Fibroblast of skin of right biceps (primary cell): ENCODE results near the gene MSRB3.
"Not testable (repeated sequence)": the region's sequence is repeated elsewhere in the genome, so short reads cannot be mapped to it uniquely, and the experiment has no call there.

ENCODE experiments used
- DNase-seq: peaks from one replicate; pipeline ENCODE4 v3.0.0-alpha.2; 2013

MSRB3 gene

GRCh38 chr12:65407388-65408149, 129.1 kb downstream of the MSRB3 start:
- no peak for DNase-seq

DNA sequence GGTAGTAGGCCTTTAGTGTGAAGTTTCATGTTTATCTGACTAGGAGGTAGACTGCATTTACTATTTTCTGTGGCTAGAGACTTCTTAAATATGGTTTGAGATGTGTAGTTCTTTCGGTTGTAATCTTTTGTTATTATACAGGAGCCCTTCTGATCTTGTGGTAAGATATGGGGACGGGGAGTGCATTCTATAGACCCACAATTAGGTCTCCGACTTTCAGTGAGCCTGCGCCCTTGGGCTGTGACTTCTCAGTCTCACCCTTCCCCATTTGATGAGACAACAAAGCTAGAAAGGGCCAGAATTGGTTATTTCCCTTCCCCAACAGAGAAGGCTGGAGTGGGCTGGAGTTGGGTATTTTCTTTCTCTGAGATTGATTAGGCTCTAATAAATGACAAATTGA, 130.0 kb downstream of the MSRB3 start:
- no peak for DNase-seq

DNA sequence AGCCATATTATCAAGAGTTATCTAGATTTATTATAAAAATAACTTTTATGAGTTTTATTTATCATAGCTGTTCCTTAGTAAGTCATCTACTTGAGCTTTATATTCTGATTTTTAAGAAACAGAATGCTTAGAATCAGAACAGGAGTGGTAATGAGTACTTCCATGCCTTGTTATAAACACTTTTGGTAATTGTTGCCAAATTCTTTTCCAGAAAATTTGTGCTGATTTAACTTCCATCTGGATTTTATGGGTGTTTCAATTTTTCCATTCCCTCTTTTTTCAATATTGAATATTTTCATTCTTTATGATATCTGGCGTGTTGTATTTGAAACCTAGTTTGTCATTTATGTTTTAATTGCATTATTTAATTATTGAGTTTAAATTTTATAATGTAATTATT, 131.2 kb downstream of the MSRB3 start:
- no peak for DNase-seq

DNA sequence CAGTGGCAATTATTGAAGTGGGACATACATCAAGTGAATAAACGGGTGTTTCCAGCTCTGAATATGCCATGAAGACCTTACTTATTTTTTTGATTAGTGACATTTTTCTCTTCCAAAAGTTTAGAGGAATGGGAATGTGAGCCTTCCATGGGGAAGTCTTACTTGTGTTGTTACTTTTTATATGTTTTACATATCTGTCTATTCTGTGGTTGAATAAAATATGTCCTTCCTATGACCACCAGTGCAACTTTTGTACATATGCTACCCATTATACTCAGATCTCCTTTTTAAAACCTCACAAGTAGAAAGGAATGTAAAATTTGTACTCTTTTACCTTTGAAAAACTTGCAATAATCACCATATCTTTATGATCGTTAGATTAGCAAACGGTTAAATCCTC, 132.7 kb downstream of the MSRB3 start:
- DNase-seq, result peak; percentile 28

DNA sequence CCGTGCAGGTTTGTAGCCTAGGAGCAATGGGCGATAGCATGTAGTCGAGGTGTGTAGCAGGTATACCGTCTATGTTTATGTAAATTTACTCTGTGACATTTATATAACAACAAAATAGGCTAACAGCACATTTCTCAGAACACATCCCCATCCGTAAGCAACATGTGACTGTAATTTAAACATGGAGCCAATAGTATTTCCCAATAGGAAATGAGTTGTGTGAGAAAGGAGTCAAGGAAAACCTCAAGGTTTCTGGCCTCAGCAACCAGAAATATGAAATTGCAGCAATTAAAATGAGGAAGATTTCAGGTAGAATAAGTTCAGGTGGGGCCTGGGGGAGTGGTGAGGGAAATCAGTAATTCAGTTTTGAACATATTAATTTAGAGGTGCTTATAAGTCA, 136.0 kb downstream of the MSRB3 start:
- DNase-seq, result no peak

DNA sequence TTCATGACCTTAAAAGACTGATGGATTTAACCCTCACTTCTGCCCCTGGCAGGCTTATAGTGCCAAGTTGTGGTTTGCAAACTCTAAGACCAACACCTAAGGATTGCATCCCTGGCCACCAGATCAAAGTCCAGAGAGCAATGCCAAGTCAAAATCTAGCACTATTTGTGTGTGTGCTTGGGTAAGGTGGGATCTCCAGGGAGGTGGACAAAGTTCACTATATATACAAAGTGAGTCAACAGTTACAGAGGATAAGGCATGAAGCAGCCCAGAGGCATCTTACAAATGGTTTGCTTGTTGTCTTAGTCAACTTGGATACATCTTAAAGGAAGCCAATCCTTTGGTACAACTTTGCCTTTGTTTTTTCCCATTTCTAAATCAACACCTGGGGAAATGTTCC, 137.3 kb downstream of the MSRB3 start:
- no peak for DNase-seq

DNA sequence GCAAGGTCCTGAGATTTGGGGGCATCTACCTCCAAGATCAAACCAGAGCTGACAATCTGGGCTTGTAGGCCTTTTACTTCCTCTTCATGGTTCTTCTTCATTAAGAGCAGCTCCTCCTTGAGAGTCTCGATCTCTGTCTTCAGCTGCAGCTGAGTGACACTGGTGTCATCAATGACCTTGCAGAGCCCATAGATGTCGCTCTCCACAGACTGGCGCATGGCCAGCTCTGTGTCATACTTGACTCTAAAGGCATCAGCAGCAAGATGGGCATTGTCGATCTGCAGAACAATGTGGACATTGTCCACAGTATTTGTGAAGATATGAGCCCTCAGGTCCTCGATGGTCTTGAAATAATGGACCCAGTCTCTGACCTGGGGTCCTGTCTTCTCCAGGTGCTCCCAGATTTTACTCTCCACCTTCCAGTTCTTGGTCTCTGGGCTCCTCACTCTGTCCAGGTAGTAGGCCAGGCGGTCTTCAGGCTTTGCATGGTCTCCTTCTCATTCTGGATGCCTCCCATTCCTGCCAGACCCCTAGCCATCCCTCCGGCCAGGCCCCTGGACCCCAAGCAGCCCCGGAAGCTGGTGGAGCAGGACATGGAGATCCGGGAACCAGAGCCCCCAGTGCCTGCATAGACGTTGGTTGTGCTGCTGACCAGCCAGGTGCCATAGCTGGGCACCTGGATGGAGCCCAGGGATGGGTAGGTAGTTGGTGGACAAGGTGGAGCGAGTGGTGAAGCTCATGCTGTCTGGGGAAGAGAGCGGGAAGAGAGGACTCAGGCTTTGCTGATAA, 141.0 kb downstream of the MSRB3 start:
- DNase-seq, result no peak

GRCh38 chr12:65420941-65421340, 142.5 kb downstream of the MSRB3 start:
- DNase-seq, result peak; percentile 26

- DNase-seq, result no peak
Observed at GRCh38 chr12:65427646-65428045, 149.2 kb downstream of the MSRB3 start.

DNA sequence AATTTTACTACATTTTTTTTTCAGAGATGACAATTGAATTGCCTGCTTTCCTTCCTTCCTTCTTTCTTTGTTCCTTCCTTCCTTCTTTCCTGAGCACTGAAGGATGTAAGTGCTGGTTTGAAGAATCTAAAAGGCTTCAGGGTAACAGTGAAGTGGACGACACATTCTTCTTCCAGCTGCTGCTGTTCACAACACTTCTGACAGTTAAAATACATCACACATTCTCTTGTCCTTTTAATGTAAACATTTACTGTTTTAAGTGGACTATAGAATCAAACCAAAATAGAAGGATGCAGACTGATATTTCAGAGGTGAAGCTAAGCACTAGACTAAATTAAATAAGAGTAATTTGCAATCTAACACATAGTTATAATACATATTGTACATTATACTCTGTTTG, 151.5 kb downstream of the MSRB3 start:
- DNase-seq, result no peak

- DNase-seq, result peak; percentile 88
Observed at GRCh38 chr12:65430571-65431306, 152.3 kb downstream of the MSRB3 start.

- DNase-seq, result no peak
Observed at GRCh38 chr12:65432114-65432513, 153.6 kb downstream of the MSRB3 start.

DNA sequence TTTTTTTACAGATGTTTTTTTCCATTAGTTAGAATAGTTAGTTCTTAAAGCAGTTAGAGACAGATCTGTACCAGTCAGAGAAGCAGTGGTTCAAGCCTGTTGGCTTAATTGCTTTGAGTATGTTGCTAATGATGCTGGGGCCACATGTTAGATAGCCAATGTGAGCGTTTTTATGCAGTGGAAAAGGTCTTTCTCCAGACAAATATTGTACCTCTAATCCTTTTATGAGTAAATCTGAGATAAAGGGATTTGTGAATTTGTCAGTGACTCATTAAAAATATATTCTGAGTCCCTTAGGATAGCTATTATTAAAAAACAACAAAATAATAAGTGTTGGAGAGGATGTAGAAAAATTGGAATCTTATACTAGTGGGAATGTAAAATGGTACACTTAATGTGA, 154.2 kb downstream of the MSRB3 start:
- no peak for DNase-seq

- DNase-seq, result peak; percentile 41
Observed at GRCh38 chr12:65434737-65435136, 156.3 kb downstream of the MSRB3 start.

DNA sequence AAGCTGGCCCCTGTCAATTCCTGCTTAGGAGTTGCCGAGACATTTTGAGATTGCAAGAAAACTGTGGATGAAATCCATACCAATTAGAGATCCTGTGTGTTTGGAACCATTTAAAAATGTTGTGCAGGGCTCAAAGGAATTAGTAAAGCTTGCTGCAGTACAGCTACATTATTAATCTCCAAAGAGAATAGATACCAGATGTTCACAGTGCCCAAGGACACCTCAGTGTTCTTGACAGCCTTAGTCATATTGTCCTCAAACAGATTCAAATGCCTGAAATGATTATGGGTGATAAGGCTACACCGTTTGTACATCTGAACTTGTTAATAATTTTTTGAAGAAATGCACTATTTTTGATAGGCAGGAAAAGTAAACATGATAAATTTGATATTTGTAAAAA, 164.6 kb downstream of the MSRB3 start:
- peak; percentile 62 for DNase-seq

DNA sequence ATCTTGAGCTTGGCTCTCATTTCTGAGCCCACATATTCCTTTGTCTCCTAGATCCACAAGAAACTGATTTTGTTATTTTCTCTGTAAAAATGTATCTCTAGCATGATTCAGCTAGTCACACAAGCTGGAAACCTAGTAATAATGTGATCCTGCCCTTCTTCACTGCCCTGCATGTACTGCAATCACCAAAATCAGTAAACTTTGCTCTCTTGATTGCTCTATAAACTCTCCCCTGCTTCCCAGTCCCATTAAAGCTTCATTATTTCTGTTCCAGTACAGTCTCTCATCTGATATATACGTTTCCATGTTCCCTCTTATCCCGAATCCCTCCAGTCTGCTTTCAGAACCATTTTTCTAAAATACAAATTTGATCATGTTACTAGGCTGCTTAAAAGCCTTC, 166.5 kb downstream of the MSRB3 start:
- no peak for DNase-seq

DNA sequence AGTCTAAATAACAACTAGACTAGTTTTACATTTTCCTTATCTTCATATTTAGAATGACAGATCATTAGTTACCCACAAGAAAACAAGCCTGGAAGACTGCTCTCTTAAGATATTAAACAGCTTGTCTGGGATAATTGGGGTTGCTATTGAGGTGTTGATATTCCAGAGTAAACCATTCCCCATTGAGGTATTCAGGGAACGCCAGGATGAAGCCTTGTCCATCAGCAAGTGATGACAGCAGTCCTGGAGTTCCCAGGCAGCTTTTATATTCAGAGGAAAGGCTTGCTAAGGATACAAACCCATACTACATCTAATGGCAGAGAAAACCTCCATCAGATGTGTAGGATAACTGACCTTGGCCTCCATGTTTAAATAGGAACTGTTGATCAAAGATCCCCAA, 168.4 kb downstream of the MSRB3 start:
- no peak for DNase-seq

- peak; percentile 51 for DNase-seq
Observed at GRCh38 chr12:65449400-65449799, 170.9 kb downstream of the MSRB3 start.

DNA sequence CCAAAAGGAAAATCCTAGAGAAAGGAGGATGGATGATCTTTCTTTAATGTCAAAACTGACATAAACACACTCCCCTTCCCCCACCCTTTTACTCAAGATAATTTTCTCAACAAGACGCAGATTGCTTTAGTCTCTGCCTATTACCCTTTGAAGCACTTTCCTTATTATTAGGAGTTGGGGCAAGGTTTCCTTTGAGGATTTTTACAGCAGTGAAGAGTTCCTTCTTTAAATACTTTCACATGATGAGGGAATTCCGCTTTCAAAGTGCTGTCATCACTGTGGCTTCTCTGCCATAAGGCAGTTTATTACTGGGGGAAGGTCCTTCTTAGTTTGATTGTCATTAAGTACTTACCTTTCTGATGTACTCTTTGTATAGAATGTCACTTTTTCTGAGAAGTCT, 172.1 kb downstream of the MSRB3 start:
- DNase-seq, result no peak

- no peak for DNase-seq
Observed at GRCh38 chr12:65454115-65454787, 175.8 kb downstream of the MSRB3 start.

GRCh38 chr12:65457341-65457740, 178.9 kb downstream of the MSRB3 start:
- DNase-seq, result not testable (repeated sequence)

- no peak for DNase-seq
Observed at GRCh38 chr12:65458718-65459117, 180.2 kb downstream of the MSRB3 start.

- DNase-seq, result no peak
Observed at GRCh38 chr12:65459545-65459944, 181.1 kb downstream of the MSRB3 start.
